SK-N-SH treated with all-trans-retinoic acid at 6 μM for 48 hours (cell line): ENCODE data around the gene LRRC4C.

Experiments used
- GLIS3 ChIP-seq: fragments of 250-450 bp; sonication (Bioruptor Pico); IDR thresholded peaks from 2 replicates; pipeline ENCODE4 v1.5.0; 2020; ENCODE audit warnings: mild to moderate bottlenecking, moderate library complexity
- TF ChIP-seq, protein P1 (sequence below): fragments of 250-450 bp; sonication (Bioruptor Pico); IDR thresholded peaks from 2 replicates; pipeline ENCODE4 v1.8.0; 2020; ENCODE audit warnings: mild to moderate bottlenecking, moderate library complexity, borderline replicate concordance

DNA sequence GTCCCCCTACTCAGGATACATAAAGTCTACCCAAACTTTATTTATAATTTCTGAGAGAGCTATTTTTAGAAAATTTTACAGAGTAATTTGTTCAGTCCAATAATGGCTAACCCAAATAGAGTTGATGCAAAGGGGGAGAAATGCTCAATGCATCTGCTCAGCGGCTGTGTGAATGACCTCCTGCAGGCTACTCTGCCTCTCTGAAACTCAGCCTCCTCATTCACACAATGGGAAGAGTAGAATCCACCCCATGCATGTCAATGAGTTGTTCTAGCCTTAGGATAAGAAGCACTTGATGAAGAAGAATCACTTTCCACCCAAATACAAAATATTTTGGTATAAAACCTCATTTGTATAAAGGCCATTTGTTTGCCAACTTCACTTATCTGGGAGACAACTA is 1204.0 kb downstream of the LRRC4C start:
- TF ChIP-seq GLIS3 (CRISPR knock-in tag) = no peak
- TF ChIP-seq, protein P1, sequence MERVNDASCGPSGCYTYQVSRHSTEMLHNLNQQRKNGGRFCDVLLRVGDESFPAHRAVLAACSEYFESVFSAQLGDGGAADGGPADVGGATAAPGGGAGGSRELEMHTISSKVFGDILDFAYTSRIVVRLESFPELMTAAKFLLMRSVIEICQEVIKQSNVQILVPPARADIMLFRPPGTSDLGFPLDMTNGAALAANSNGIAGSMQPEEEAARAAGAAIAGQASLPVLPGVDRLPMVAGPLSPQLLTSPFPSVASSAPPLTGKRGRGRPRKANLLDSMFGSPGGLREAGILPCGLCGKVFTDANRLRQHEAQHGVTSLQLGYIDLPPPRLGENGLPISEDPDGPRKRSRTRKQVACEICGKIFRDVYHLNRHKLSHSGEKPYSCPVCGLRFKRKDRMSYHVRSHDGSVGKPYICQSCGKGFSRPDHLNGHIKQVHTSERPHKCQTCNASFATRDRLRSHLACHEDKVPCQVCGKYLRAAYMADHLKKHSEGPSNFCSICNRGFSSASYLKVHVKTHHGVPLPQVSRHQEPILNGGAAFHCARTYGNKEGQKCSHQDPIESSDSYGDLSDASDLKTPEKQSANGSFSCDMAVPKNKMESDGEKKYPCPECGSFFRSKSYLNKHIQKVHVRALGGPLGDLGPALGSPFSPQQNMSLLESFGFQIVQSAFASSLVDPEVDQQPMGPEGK (CRISPR knock-in tag) = no peak
